ENCODE results near the gene KIRREL3. TPM values are rescaled to one million over a fixed set of nuclear protein-coding genes. Genes with fewer than 3 reads are reported as not detected.
"Not testable (repeated sequence)": the region's sequence is repeated elsewhere in the genome, so short reads cannot be mapped to it uniquely, and the experiment has no call there.

The KIRREL3 gene
- total RNA-seq, 1 experiment from 2014 or later = 0.06 TPM

- H3K27ac ChIP-seq; H3K36me3 ChIP-seq; H3K4me3 ChIP-seq; H3K4me1 ChIP-seq; H3K9me3 ChIP-seq (replicated peaks); DNase-seq; H3K27me3 ChIP-seq: not testable (repeated sequence)
These were observed 617.9 kb downstream of the KIRREL3 start for GRCh38 chr11:126382641-126383040.

GRCh38 chr11:126381960-126382359 is 618.6 kb downstream of the KIRREL3 start:
- not testable (repeated sequence) for H3K27ac ChIP-seq; H3K4me1 ChIP-seq; H3K9me3 ChIP-seq (replicated peaks); H3K4me3 ChIP-seq; DNase-seq; H3K27me3 ChIP-seq; H3K36me3 ChIP-seq

GRCh38 chr11:126380909-126381308 is 619.7 kb downstream of the KIRREL3 start:
- Histone ChIP-seq H3K36me3 (no peaks in the 10 kb centered on the region), H3K4me3 (no peak overlapping the region), H3K27me3 (no peaks in the 10 kb centered on the region), H3K9me3 (replicated peaks) (no peaks in the 10 kb centered on the region), H3K27ac (no peak overlapping the region), H3K4me1 (peaks cover 8% of the 10 kb centered on the region)
- DNase-seq = no peak

- DNase-seq = no peak
- H3K4me1 ChIP-seq = peaks cover 8% of the 10 kb centered on the region
- H3K9me3 ChIP-seq (replicated peaks) = no peaks in the 10 kb centered on the region
- no peak overlapping the region for H3K4me3 ChIP-seq
- H3K27ac ChIP-seq = no peak overlapping the region
- no peaks in the 10 kb centered on the region for H3K36me3 ChIP-seq
- H3K27me3 ChIP-seq = no peaks in the 10 kb centered on the region
These were observed 621.8 kb downstream of the KIRREL3 start for GRCh38 chr11:126378763-126379162.

- Histone ChIP-seq H3K4me1 (peaks cover 8% of the 10 kb centered on the region), H3K36me3 (no peaks in the 10 kb centered on the region), H3K9me3 (replicated peaks) (no peaks in the 10 kb centered on the region), H3K27ac (peak overlapping the region; percentile 58), H3K27me3 (no peaks in the 10 kb centered on the region), H3K4me3 (no peak overlapping the region)
- DNase-seq = peak; percentile 10 to 56
These were observed 624.8 kb downstream of the KIRREL3 start for GRCh38 chr11:126375726-126376125.

- not testable (repeated sequence) for DNase-seq; H3K27ac ChIP-seq; H3K36me3 ChIP-seq; H3K4me1 ChIP-seq; H3K9me3 ChIP-seq (replicated peaks); H3K27me3 ChIP-seq; H3K4me3 ChIP-seq
These were observed 625.8 kb downstream of the KIRREL3 start for GRCh38 chr11:126374562-126375300.

GRCh38 chr11:126373389-126374066 is 627.0 kb downstream of the KIRREL3 start:
- not testable (repeated sequence) for H3K36me3 ChIP-seq; H3K4me3 ChIP-seq; H3K9me3 ChIP-seq (replicated peaks); DNase-seq; H3K4me1 ChIP-seq; H3K27me3 ChIP-seq; H3K27ac ChIP-seq
